HFFc6 (cell line): ENCODE data around the gene RHO. TPM values are rescaled to one million over a fixed set of nuclear protein-coding genes. Genes with fewer than 3 reads are reported as not detected.

Source experiments
- DNase-seq: peaks from one replicate; pipeline ENCODE4 v3.0.0-alpha.2; 2018
- H3K27ac Mint-ChIP-seq: 2 replicates; pipeline ENCODE4 v1.8.0; 2020; ENCODE audit warnings: mild to moderate bottlenecking, mixed read lengths
- H3K27me3 Mint-ChIP-seq: 2 replicates; pipeline ENCODE4 v1.8.0; 2021; ENCODE audit warnings: mild to moderate bottlenecking, moderate library complexity, mixed read lengths; ENCODE audit not compliant: insufficient read depth
- H3K36me3 Mint-ChIP-seq: 2 replicates; pipeline ENCODE4 v1.8.0; 2021; ENCODE audit warnings: low read depth, mixed read lengths
- H3K4me1 Mint-ChIP-seq: 2 replicates; pipeline ENCODE4 v1.8.0; 2020; ENCODE audit warnings: low read depth, mixed read lengths
- H3K4me3 Mint-ChIP-seq: 2 replicates; pipeline ENCODE4 v1.8.0; 2020; ENCODE audit warnings: mild to moderate bottlenecking, moderate library complexity, mixed read lengths
- H3K9me3 Mint-ChIP-seq: 2 replicates; pipeline ENCODE4 v1.8.0; 2020; ENCODE audit warnings: mild to moderate bottlenecking, mixed read lengths
- CTCF ChIP-seq: fragments of 200-600 bp; sonication (generic); IDR thresholded peaks from 2 replicates; pipeline ENCODE4 v1.5.0; 2021; ENCODE audit warnings: antibody characterized with exemption, mild to moderate bottlenecking
- total RNA-seq, 6 experiments: library from RNA; stranded (reverse); fragmentation: NEBNext Ultra II Directional; extraction: Animal tissue kit (Norgen Biotek cat#: 25700); gene quantifications; 2 replicates in 1 of 6; 3 replicates in 5 of 6; pipeline ENCODE4 v1.2.3, GENCODE V29; 2021

Gene RHO
- total RNA-seq, 6 experiments from 2014 or later, result not detected

- peaks cover 7% of the 10 kb centered on the region for H3K27me3 Mint-ChIP-seq
- no peaks in the 10 kb centered on the region for H3K9me3 Mint-ChIP-seq
- no peaks in the 10 kb centered on the region for H3K36me3 Mint-ChIP-seq
- H3K4me1 Mint-ChIP-seq, result peaks cover 22% of the 10 kb centered on the region
- H3K27ac Mint-ChIP-seq, result no peak overlapping the region
- no peak for DNase-seq
- no peak overlapping the region for H3K4me3 Mint-ChIP-seq
- TF ChIP-seq CTCF, result no peak
Observed at GRCh38 chr3:129548104-129548965, 19.9 kb downstream of the RHO start.

GRCh38 chr3:129549006-129549800, 20.8 kb downstream of the RHO start:
- peaks cover 25% of the 10 kb centered on the region for H3K4me1 Mint-ChIP-seq
- H3K9me3 Mint-ChIP-seq, result no peaks in the 10 kb centered on the region
- H3K36me3 Mint-ChIP-seq, result no peaks in the 10 kb centered on the region
- peak; percentile 71 for DNase-seq
- H3K27me3 Mint-ChIP-seq, result peaks cover 4% of the 10 kb centered on the region
- TF ChIP-seq CTCF, result no peak
- H3K27ac Mint-ChIP-seq, result peak overlapping the region; percentile 50
- no peak overlapping the region for H3K4me3 Mint-ChIP-seq

DNA sequence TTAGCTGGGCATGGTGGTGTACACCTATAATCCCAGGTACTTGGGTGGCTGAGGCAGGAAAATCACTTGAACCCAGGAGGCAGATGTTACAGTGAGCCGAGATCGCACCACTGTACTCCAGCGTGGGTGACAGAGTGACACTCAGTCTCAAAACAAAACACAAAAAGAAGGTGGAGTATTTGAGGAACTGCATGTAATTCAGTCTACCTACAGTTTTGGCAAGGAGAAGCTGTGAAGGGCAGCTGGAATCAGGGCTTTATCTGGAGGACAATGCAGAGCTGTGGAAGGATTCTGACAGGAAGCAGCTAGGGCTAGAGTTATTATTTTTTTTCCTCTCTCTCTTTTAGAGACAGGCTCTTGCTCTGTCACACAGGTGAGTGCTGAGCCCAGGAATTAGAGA, 21.4 kb downstream of the RHO start:
- Mint-ChIP-seq H3K4me3 (no peak overlapping the region), H3K36me3 (no peaks in the 10 kb centered on the region), H3K27ac (peak overlapping the region; percentile 50), H3K9me3 (no peaks in the 10 kb centered on the region), H3K27me3 (peaks cover 4% of the 10 kb centered on the region), H3K4me1 (peaks cover 31% of the 10 kb centered on the region)
- DNase-seq, result no peak
- no peak for TF ChIP-seq CTCF

DNA sequence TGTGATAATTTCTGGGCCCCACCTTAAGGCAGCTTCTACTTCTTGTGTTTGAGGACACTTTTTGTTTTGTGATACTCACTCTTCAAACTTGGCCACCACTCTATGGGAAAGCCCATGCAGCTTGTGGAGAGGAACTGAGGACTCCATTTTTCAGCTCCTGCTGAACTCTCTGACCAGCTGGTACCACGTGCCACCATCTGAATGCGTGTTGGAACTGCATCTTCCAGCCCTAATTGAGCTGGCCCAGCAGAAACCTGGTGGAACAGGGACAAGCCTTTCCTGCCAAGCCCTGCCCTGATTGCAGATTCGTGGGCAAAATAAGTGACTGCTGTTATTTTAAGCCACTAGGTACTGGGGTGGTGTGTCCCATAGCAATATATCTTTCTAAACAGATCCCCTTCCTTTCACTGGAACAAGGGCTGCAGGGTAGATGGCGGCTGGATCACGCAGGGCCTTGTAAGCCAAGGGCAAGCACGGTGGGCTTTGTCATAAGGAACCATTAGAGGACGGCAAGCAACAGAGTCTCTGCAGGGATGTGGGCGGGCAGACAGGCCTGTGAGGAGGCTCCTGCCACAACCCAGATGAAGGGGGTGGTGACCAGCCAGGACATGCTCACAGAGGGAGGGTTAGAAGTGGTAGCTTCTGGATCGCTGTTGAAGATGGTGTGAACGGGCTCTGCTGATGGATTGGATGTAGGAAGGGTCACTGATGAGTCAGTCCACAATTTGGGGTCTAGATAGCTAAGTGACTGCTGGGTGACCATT, 24.0 kb downstream of the RHO start:
- peaks cover 4% of the 10 kb centered on the region for H3K27me3 Mint-ChIP-seq
- H3K4me1 Mint-ChIP-seq, result peaks cover 38% of the 10 kb centered on the region
- H3K27ac Mint-ChIP-seq, result no peak overlapping the region
- DNase-seq, result no peak
- no peaks in the 10 kb centered on the region for H3K9me3 Mint-ChIP-seq
- H3K4me3 Mint-ChIP-seq, result no peak overlapping the region
- H3K36me3 Mint-ChIP-seq, result peaks cover 7% of the 10 kb centered on the region; the same call in 1 of the 2 replicates
- no peak for TF ChIP-seq CTCF

- Mint-ChIP-seq H3K9me3 (no peaks in the 10 kb centered on the region), H3K27me3 (peaks cover 9% of the 10 kb centered on the region), H3K4me3 (no peak overlapping the region), H3K36me3 (peaks cover 14% of the 10 kb centered on the region), H3K4me1 (peaks cover 45% of the 10 kb centered on the region), H3K27ac (no peak overlapping the region)
- TF ChIP-seq CTCF, result no peak
- DNase-seq, result no peak
Observed at GRCh38 chr3:129553171-129553570, 24.7 kb downstream of the RHO start.
